NK-92 (cell line): Measurements from ENCODE around the gene MAST4.

Experiments
- DNase-seq: peaks from one replicate; lab custom pipeline; 2025; ENCODE audit not compliant: unreplicated experiment; lab: John Stamatoyannopoulos, UW

Gene MAST4

DNA sequence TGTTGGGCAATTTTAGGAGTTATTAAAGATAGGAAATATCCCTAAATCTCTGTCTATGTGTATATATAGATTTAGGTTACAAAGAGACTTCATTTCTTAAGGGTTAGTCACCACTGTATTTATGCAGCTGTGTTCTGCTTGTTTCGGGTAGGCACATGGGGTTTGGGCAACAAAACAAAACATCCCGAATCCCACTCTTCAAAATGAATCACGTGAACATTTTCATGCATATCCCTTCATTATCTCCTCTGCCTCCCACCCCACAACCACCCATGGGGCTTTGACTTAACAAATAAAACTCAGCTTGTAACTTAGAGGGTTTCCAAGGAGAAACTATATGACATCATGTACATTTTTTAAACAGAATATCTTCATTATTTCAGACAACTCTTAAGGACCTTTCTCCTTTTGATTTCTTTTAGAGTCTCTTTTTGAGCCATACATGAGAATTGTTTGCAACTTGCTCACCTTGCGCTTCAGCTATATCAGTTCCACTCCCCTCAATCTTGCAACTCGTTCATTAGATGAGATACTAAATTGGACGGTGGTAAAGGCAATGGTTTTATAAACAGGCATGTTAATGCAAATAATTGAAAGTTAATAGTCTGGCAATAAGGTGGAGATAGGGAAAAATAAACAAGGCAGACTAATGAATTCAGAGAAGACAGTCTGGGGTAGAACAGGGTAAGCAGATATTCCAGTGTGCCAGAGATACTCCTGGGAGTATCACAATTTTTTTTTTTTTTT, 463.7 kb downstream of the MAST4 start:
- no peak for DNase-seq

DNA sequence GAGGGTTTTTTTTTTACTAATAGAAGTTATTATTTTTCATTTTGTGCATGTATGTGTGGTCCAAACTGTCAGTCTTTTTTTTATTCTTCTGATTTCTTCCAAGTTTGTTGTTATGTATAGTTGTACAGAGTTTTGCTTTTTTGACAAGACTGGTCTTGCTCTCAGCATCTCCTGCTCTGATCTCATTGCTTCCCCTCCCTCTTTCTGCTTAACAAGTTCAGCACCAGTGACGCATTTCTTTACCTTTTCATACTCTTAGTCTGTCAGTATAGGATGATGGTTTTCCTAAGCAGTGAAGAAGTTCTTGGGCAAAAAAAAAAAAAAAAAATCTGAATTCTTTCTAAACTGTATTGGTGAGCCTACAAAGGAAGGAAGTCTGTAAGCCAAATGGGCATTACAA, 465.3 kb downstream of the MAST4 start:
- no peak for DNase-seq

DNA sequence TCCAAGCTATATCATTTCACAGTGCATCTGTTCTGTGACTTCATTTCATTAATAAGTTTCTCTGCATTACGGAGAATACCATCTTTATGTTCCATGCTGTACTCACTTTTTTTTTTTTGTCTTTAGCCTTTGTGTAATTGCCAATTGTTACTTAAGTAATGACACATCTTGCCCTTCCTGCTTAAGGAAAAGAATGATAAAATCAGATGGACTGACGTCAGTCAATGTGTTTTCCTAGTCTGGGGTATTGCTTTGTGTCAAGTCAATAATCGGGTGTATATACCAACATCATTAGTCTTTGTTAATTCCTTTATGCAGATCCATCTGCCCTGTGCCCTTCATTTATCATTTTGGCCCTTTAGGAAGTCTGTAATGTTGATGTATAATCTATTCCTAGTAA, 466.9 kb downstream of the MAST4 start:
- DNase-seq: no peak

DNA sequence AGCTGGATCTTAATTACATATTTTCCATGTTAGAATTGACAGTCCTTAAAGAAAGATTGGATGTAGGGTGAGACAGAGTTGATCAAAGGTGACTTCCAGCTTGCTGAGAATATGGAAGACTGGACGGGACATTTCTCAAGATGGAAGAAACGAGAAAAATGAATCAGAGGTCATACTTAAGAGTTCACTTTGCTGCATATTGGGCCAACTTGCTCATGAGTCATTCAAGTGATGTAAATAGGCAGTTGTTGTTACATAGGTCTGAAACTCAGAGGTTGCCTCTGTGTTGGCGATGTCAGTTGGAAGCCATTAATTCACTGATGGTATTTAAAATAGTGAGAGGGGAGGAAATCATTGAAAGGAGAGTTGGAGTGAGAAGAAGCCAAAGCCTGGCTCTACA, 467.6 kb downstream of the MAST4 start:
- DNase-seq: no peak

DNA sequence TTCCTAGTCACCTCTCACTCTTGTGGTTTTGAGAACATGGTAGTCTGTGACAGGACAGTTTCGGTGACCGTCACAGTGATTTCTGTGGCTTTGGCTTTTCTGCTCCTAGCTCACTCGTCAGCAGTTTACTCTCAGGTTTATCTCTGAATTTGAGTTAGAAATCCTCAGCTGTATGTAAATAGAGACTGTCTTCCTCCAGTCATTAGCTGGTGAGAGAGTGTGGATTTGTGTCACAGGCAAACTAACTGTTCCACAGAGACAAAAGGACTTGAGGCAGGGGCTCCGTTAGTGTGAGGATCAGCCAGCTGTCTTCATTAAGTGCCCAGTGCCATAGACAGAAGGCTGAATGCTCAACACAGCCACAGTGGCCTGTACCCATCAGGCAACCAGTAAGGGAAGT, 469.0 kb downstream of the MAST4 start:
- DNase-seq: no peak

DNA sequence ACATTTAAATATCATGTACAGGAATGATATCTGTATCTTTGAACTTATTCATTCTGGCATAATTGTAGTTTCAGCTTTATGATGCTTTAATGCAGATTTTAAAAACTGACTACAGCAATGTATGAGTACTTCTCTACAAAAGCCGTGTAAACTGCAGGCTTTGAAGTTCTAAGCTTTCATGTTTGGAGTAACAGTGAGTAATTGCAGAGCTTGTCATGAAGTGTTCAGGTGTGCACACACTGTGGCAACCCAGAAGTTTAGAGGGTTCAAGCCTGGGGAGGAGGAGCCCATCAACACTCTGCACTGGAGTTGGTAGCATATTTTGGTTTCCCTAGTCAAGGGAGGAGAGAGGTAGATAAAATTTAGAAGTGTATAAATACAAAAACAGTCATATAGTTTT, 469.5 kb downstream of the MAST4 start:
- DNase-seq: no peak

DNA sequence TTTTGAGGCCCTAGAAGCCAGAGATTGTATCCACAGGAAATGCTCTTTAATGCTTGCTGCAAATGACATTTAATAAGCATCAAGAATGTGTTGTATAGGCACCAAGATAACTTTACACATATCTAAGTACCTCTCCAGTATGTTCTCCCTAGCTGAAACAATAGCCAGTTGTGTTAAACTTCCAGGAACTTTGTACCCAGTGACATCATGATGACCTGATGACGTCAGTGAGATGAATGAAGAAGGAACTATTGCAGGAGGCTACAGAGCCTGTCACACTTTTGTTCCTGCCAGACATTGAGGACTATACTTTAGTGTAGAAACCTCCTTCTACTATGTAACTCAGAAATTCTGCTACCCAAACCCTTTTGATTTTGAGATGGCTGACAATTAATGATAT, 470.6 kb downstream of the MAST4 start:
- no peak for DNase-seq

DNA sequence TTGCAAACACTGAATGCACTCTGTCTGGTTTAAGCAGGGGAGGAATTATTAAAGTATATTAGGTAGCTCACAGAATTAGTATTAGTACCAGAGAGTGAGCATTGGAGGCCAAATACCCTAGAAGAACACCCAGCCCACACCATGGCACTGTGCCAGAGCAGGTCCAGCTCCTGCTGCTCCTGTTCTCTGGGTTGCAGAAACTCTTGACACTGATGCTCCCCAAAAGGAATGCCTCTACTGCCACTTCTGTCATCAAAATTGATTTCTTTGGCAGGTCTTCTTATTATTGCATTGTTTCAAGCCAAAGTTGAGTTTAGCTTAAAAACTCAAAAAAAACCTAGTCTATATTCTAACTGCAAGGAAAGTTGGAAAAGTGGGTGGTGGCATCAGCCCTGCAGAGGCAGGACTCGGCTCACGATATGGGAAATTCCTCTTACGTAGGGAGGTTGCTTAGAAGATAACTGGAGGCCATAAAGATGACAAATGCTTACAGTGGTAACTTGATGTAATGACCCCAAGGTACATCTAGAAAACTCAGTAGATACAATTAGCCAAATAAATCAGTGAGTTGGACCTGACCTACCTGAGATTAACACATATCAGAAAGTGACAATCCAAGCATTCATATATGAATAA, 477.0 kb downstream of the MAST4 start:
- DNase-seq: no peak

DNA sequence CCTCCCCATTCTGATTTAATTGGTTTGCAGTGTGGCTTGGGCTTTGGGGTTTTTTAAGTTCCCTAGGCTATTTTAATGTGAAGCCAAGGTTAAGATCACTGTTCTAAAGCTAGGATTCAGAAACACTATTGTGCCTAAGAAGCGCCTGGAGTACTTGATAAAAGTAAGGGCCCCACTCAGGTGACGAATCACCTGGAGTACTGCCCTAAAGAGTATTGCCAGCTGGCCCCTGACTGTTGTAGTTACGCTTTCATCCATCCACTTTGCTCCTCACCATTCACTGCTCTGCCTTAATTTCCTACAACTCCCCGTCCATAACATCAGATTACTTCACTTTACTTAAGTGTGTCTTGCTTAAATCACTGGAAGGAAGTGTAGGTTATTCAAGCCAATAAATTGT, 481.1 kb downstream of the MAST4 start:
- DNase-seq: no peak

DNA sequence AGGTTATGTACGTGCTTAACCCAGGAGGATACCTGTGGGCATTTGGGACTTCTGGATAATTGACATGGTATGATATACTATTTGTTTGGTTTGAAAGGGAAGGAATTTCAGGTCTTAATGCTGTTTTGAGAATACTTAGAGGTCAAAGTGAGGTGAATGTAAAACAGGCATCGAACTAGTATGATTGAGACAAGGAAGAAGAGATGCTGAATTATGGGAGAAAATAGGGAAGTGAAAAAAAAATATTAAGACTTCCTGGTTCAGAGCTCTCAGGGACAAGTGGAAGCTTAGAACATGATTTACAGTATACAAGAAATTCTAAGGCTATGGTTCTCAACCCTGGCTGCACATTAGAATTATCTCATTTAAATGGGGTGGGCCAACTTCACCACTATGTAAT, 485.1 kb downstream of the MAST4 start:
- no peak for DNase-seq

DNA sequence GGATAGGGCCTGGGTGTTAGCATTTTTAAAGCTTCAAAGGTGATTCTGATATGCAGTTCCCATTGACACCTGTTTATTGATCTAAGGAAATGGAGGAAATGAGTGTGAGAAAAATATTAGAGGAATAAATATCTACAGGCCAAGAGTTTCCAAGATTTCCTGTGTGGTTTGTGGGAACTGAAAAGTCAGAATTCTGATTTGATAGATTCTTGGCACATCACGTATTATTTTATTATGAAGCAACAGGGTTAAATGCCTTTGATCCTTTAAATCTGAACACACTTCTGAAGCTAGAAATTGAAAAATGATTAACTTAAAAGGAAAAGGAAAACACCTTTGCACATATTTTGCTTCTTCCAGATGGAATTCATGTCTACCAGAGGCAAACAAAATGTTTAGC, 486.7 kb downstream of the MAST4 start:
- DNase-seq: no peak

DNA sequence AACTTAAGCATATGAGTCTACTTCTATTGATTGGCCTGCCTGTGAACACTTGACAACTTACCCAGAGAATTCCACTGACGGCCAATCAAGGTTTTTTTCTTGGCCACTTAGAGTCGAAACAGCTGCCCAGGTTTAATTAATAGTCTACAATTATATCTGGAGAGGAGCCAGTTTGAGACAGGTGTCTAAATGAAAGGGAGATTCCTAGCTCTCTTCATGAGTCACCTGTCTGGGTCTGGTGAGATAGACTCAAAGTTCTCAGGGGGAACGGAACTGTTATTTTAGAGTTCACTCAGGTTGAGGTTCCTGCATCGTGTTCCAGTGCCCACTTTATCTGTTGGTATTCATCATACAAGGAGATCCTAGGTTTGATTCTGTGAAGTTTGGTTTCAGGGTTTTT, 489.4 kb downstream of the MAST4 start:
- no peak for DNase-seq

DNA sequence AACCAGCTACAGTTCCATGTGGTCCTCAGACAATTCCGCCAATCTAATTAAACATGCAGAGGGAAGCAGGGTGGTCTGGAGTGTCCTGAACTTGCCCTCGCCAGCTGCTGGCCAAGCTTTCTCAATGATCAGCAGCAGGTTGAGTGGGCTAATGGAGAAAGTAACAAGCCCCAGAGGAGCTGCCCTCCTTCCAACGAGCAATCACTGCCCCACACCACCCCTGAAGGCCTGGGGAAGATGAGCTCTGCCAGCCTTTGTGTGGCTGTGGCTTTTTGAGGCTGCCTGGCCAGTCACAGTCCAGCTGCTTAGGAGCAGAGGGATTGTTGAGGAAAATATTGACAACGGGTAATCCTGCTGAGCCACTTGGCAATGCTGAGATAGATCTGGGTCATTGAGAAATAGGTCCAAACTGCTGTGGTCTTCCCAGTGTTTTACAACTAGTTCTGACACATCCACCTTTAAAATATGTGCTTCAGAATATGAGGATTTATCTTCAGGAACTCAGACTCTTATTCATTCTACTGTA, 493.1 kb downstream of the MAST4 start:
- DNase-seq: no peak

DNA sequence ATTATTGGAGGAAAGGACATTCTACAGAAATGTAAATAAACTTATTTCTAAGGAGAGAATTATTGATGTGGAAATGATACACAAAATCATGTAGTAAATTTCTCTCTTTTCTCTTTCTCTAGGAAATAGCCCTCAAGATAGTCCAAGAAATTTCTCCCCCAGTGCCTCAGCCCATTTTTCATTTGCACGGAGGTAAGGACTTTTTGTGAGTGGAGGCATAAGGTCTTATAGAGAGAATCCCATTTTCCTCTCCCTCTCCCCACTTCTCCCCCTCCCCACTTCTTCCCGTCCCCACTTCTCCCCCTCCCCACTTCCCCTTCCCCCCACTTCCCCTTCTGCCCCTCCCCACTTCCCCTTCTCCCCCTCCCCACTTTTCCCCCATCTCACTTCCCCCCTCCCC, 493.8 kb downstream of the MAST4 start:
- no peak for DNase-seq

DNA sequence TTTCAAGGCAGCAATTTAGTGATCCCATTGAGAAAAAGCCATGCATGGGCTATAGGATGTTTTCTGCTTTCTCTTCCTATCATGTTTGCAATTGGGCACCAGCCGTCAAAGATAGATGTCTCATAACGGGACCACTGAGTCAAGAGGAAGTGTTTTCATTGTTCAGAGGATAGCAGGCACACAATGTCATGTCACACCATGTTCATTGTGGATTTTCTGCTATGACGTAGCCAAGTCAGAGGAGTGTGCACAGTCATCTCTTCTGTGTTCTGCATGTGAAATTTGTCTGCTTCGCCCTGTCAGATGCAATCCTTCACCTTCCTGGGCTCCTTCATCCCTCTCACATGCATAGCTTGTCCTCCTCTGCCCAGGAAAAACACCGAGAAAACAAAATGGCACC, 494.4 kb downstream of the MAST4 start:
- DNase-seq: no peak

DNA sequence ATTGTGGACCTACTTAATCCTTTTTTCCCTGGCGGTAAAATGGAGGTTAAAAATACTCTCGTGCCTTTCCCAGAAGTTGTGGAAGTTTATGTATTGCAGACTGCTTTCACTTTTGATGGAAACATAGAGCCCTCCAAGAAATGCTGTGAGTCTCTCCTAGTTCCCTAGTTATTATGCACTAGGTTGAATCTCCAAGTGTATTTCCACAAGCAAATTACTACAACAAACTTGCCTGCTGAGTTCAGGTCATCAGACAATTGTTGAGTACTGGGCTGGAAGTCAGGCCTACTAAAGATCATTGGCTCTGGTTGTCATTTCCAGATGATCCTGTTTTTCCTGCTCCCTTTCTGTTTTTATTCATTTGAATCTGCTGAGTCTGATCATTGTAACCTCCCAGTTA, 496.3 kb downstream of the MAST4 start:
- no peak for DNase-seq

DNA sequence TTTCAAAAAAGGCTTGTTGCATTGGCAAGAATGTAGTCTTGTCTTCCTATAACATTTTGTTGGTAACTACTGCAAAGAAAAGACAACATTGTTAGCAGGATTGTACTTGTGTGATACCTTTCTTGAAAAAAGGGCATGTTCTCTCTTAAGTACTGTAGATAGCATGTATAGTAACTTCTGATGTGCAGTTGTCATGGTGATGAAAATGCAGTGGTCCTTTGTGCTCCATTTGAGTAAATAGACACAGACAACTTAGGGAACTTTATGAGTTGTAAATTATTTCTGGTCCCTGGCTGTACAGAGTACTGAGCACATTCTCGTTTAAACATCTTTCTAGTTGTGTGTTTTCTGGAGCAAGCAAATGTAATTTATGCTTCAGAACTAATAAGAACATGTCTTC, 497.1 kb downstream of the MAST4 start:
- DNase-seq: no peak

DNA sequence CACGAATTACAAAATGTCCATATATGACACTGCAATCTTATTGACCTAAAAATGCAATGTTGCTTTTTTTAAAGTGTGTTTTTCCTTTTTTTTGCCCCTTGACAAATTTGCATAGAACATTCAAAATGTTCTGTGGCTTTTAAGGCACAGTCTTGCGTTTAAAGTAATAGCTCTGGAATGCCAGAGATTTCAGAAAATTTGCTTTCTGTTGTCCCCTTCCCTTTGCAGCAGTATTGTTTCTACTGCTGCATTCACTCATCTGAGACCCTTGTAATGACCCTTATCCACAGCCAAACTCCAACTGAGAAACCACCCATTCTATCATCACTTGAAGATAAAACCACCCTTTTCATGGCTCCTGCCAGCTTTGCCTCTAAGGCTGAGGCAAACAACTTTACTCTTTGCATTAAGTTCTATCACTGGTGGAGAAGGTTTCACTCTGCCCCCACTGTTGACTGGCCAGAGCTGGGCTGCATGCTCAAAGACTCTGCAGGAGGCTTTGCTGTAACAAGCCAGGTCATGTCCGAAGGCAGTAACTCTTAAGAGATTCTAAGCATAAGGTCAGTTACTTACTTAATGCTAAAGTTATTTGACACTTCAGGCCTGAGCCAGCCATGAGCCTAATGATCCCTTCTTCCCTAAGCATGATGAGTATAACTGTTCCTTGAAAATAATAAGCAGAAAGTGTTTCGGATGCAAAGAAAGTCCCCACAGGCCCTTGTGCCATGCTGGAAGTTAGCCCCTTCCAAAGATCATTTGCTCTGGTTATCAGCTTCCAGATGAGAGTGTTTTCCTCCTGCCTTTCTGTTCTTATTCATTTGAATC, 498.5 kb downstream of the MAST4 start:
- DNase-seq: no peak

DNA sequence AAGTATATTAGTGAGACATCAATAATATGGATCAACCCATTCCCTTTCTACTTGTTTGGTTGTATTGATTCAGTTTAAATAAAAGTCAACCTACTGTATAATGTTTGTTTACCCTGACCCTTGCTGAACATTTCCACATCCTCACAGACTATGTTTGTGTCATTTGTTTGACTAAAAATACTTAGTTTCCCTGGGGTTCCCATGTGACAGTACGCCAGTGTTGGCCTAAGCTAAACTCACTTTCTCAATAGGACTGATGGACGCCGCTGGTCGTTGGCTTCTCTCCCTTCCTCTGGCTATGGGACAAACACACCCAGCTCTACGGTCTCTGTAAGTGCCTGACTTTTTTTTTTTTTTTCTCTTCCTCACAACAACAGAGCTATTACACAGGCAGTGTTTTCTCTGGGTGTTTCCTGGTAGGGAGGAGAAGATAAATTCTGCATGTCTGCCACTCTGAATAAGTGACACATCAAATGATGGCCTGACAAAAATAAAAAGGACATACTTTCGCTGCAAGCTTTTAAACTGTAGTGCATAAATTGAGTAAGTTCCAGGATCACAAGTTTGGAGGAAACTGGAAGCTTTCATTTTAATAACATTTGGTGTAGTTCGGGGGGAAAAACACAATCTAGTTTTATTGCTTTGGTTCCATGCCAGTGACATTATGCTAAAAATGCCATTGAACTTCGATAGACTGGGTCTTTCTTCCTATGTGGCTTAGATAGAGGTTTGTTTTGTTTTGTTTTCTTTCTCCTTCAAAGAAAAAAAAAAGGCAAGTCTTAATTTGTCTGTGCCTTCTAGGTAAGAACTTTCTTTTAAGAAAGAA, 499.4 kb downstream of the MAST4 start:
- DNase-seq: no peak

DNA sequence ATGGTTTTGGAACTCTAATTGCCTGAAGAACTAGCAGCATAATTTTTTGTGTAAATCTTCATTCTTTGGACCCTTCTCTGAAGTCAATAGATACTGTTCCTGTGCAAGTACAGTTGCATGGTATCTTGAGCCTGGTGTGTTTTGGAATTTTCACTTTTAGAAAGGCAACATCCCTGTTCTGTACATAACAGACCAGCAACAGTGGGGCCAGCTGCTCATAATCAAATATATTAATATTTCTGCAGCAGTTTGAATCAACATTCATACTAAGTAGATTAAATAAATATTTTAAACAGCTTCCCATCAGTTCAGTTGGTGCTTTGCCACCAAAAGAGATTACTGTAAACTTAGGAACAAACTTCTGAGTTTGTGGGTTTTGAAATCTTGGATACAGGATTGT, 502.5 kb downstream of the MAST4 start:
- no peak for DNase-seq

DNA sequence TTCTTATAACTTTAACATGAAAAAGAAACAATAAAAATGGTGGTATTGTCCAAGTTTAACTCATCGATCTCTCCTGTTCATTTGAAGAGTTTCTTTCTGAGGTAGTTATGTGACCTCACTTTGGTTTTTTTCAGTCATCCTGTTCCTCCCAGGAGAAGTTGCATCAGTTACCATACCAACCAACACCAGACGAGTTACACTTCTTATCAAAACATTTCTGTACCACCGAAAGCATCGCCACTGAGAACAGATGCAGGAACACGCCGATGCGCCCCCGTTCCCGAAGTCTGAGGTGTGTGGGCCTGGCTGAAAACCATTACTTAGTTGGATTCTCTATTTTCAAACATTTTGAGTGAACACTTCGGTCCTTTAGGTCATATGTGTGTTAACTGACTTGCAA, 504.1 kb downstream of the MAST4 start:
- no peak for DNase-seq
